Right ventricle myocardium inferior (tissue), 1 donor: ENCODE results near the gene LRP11. TPM values are rescaled to one million over a fixed set of nuclear protein-coding genes. Genes with fewer than 3 reads are reported as not detected.
"Not testable (repeated sequence)": the region's sequence is repeated elsewhere in the genome, so short reads cannot be mapped to it uniquely, and the experiment has no call there.

Experiments used
- ATAC-seq: fragments of 200-7000 bp; cut with Tn5 transposase; one replicate; pipeline ENCODE4 v1.9.1; 2020; ENCODE audit warnings: mild to moderate bottlenecking, moderate library complexity
- DNase-seq: peaks from one replicate; pipeline ENCODE4 v3.0.0; 2021; ENCODE audit errors: missing footprints
- intact Hi-C: fragments of 100-400 bp; cut with DNase I; formaldehyde crosslinking; loops from one replicate; pipeline ENCODE4 v1.11.0; 2022
- total RNA-seq: library from RNA; stranded (reverse); fragmentation: NEBNext Ultra II Directional; extraction: Animal tissue kit (Norgen Biotek cat#: 25700); gene quantifications from one replicate; pipeline ENCODE4 v1.2.1, GENCODE V29; 2021
- donor health status: DM: no; HTN: yes; CAD: no; lungs with severe emphysema.

Gene LRP11
- total RNA-seq, 1 donor from 2014 or later: 21.5 TPM

- no peak for DNase-seq
- intact Hi-C loops: no loop called here
- ATAC-seq: no peak
These were observed 17.1 kb upstream of the LRP11 start for GRCh38 chr6:149881066-149881766.

- DNase-seq (no peak), ATAC-seq (no peak)
- intact Hi-C loops: no loop called here
These were observed 13.5 kb upstream of the LRP11 start for GRCh38 chr6:149877659-149878058.

- DNase-seq (no peak), ATAC-seq (no peak)
- intact Hi-C loops: no loop called here
These were observed 12.2 kb upstream of the LRP11 start for GRCh38 chr6:149876241-149876933.

GRCh38 chr6:149872233-149872632 is 8.1 kb upstream of the LRP11 start:
- DNase-seq (no peak), ATAC-seq (no peak)
- intact Hi-C loops: no loop called here

GRCh38 chr6:149871182-149871581 is 7.0 kb upstream of the LRP11 start:
- no peak for ATAC-seq
- intact Hi-C loops: no loop called here
- no peak for DNase-seq

GRCh38 chr6:149869275-149869892 is 5.2 kb upstream of the LRP11 start:
- no peak for ATAC-seq
- intact Hi-C loops: loop anchor here (10.0 kb wide), 2 partner anchors 55 to 145 kb away; partner anchors contain the start of gene RAET1G
- no peak for DNase-seq

- no peak for DNase-seq
- ATAC-seq: no peak
- intact Hi-C loops: loop anchor here (10.0 kb wide), 2 partner anchors 57 to 143 kb away; partner anchors contain the start of gene RAET1G
These were observed 3.9 kb upstream of the LRP11 start for GRCh38 chr6:149867876-149868640.

- peak; percentile 41 for ATAC-seq
- intact Hi-C loops: loop anchor here (2.0 to 10.0 kb wide), 3 partner anchors 30 to 140 kb away; partner anchors contain the start of gene RAET1G
- no peak for DNase-seq
These were observed 698 bp upstream of the LRP11 start for GRCh38 chr6:149864578-149865535.

GRCh38 chr6:149862922-149863697 is 1.0 kb downstream of the LRP11 start:
- intact Hi-C loops: loop anchor here (10.0 kb wide), 2 partner anchors 62 to 138 kb away; partner anchors contain the start of gene RAET1G

GRCh38 chr6:149862424-149862738 is 1.8 kb downstream of the LRP11 start:
- intact Hi-C loops: loop anchor here (10.0 kb wide), 2 partner anchors 62 to 138 kb away; partner anchors contain the start of gene RAET1G
- not testable (repeated sequence) for DNase-seq, ATAC-seq

More at GRCh38 chr6:149862922-149863697, 1.0 kb downstream of the LRP11 start:
- DNase-seq: peak; percentile 82
- peak; percentile 78 for ATAC-seq

- intact Hi-C loops: loop anchor here (10.0 kb wide), 2 partner anchors 63 to 137 kb away; partner anchors contain the start of gene RAET1G
- DNase-seq: no peak
- no peak for ATAC-seq
These were observed 2.3 kb downstream of the LRP11 start for GRCh38 chr6:149861603-149862423.

- intact Hi-C loops: loop anchor here (10.0 kb wide), 2 partner anchors 64 to 136 kb away; partner anchors contain the start of gene RAET1G
- ATAC-seq: no peak
- no peak for DNase-seq
These were observed 3.1 kb downstream of the LRP11 start for GRCh38 chr6:149860834-149861602.

- ATAC-seq: no peak
- intact Hi-C loops: loop anchor here (10.0 kb wide), 2 partner anchors 64 to 136 kb away; partner anchors contain the start of gene RAET1G
These were observed 3.7 kb downstream of the LRP11 start for GRCh38 chr6:149860513-149860833.

GRCh38 chr6:149859938-149860337 is 4.2 kb downstream of the LRP11 start:
- no peak for DNase-seq
- intact Hi-C loops: loop anchor here (10.0 kb wide), 2 partner anchors 65 to 135 kb away; partner anchors contain the start of gene RAET1G
- no peak for ATAC-seq

More at GRCh38 chr6:149860513-149860833, 3.7 kb downstream of the LRP11 start:
- DNase-seq: no peak

- intact Hi-C loops: no loop called here
- ATAC-seq: no peak
- no peak for DNase-seq
These were observed 4.8 kb downstream of the LRP11 start for GRCh38 chr6:149859368-149859767.
